ENCODE data around the gene CEMP1. TPM values are rescaled to one million over a fixed set of nuclear protein-coding genes. Genes with fewer than 3 reads are reported as not detected.
"Not testable (repeated sequence)": the region's sequence is repeated elsewhere in the genome, so short reads cannot be mapped to it uniquely, and the experiment has no call there.

CEMP1 gene
- total RNA-seq, 1 experiment from 2014 or later, result not detected

GRCh38 chr16:2533912-2534311 is 2.7 kb upstream of the CEMP1 start:
- Histone ChIP-seq H3K9me3 (ENCODE audit: control insufficient read depth, insufficient read depth, low read depth, low read length) (no peaks in the 10 kb centered on the region), H3K27me3 (ENCODE audit: control insufficient read depth, insufficient read depth, low read length) (no peaks in the 10 kb centered on the region), H3K27ac (ENCODE audit: low read length) (no peak overlapping the region), H3K36me3 (ENCODE audit: control insufficient read depth, insufficient read depth, low read length) (no peaks in the 10 kb centered on the region), H3K4me3 (ENCODE audit: low read depth in 2 of 2, low read length in 2 of 2) (no peak overlapping the region), H3K4me1 (ENCODE audit: control insufficient read depth, insufficient read depth, low read length) (peaks cover 16% of the 10 kb centered on the region)
- ChIA-PET CTCF (no interaction called here), POLR2A (no interaction called here)
- no TSS peak for BruUV-seq (replicated peaks)
- in situ Hi-C loops (cut with HindIII; ENCODE audit: low pct_unique_long_range_greater_than_20kb, low sequenced_read_pairs) (no loop called here), intact Hi-C loops (cut with micrococcal nuclease; ENCODE audit: unreplicated experiment) (no loop called here)
- DNase-seq (ENCODE audit: low read depth, low spot score), result no peak
- TF ChIP-seq POLR2AphosphoS5 (IDR thresholded peaks at IDR 0.05; ENCODE audit: low read depth, low read length) (no peak), CTCF (IDR thresholded peaks at IDR 0.05) (no peak), TCF7L2 (IDR thresholded peaks at IDR 0.05; ENCODE audit: low read depth, low read length) (no peak), REST (IDR thresholded peaks at IDR 0.05; ENCODE audit: insufficient read depth in 1 of 2, low read depth in 2 of 2, low read length in 1 of 2) (no peak), SIN3A (IDR thresholded peaks at IDR 0.05; ENCODE audit: borderline replicate concordance, insufficient read depth, low read depth, low read length) (no peak)
- no peak for ATAC-seq

- ATAC-seq; H3K27me3 ChIP-seq (ENCODE audit: control insufficient read depth, insufficient read depth, low read length); POLR2A ChIA-PET; H3K36me3 ChIP-seq (ENCODE audit: control insufficient read depth, insufficient read depth, low read length); H3K9me3 ChIP-seq (ENCODE audit: control insufficient read depth, insufficient read depth, low read depth, low read length); DNase-seq (ENCODE audit: low read depth, low spot score); in situ Hi-C loops (cut with HindIII; ENCODE audit: low pct_unique_long_range_greater_than_20kb, low sequenced_read_pairs); BruUV-seq (replicated peaks); intact Hi-C loops (cut with micrococcal nuclease; ENCODE audit: unreplicated experiment): not testable (repeated sequence)
- CTCF ChIA-PET, result interaction anchor here (0.6 kb wide), 1 partner anchor 322 kb away, joined by 3 read pairs; no protein-coding TSS in a partner anchor
- peaks cover 16% of the 10 kb centered on the region for H3K4me1 ChIP-seq (ENCODE audit: control insufficient read depth, insufficient read depth, low read length)
- peak overlapping the region; percentile 50 to 75 for H3K4me3 ChIP-seq (ENCODE audit: low read depth in 2 of 2, low read length in 2 of 2)
- peak overlapping the region; percentile 83 for H3K27ac ChIP-seq (ENCODE audit: low read length)
Observed at GRCh38 chr16:2533142-2533755, 2.0 kb upstream of the CEMP1 start.

- DNase-seq (ENCODE audit: low read depth, low spot score), result no peak
- peak; percentile 33 for ATAC-seq
- peaks cover 3% of the 10 kb centered on the region; the same call in 1 of the 2 replicates for H3K36me3 ChIP-seq (ENCODE audit: control insufficient read depth, insufficient read depth, low read length)
- in situ Hi-C loops (cut with HindIII; ENCODE audit: low pct_unique_long_range_greater_than_20kb, low sequenced_read_pairs) (no loop called here), intact Hi-C loops (cut with micrococcal nuclease; ENCODE audit: unreplicated experiment) (no loop called here)
- ChIA-PET POLR2A (no interaction called here), CTCF (interaction anchor here (0.6 kb wide), 1 partner anchor 322 kb away, joined by 3 read pairs; no protein-coding TSS in a partner anchor)
- peak overlapping the region; percentile 83 for H3K27ac ChIP-seq (ENCODE audit: low read length)
- H3K4me1 ChIP-seq (ENCODE audit: control insufficient read depth, insufficient read depth, low read length), result peaks cover 16% of the 10 kb centered on the region
- BruUV-seq (replicated peaks), result no TSS peak
- peak overlapping the region; percentile 50 to 75 for H3K4me3 ChIP-seq (ENCODE audit: low read depth in 2 of 2, low read length in 2 of 2)
- TF ChIP-seq CTCF (IDR thresholded peaks at IDR 0.05) (no peak), POLR2AphosphoS5 (IDR thresholded peaks at IDR 0.05; ENCODE audit: low read depth, low read length) (no peak), TCF7L2 (IDR thresholded peaks at IDR 0.05; ENCODE audit: low read depth, low read length) (no peak), SIN3A (IDR thresholded peaks at IDR 0.05; ENCODE audit: borderline replicate concordance, insufficient read depth, low read depth, low read length) (no peak), REST (IDR thresholded peaks at IDR 0.05; ENCODE audit: insufficient read depth in 1 of 2, low read depth in 2 of 2, low read length in 1 of 2) (no peak)
- no peaks in the 10 kb centered on the region for H3K9me3 ChIP-seq (ENCODE audit: control insufficient read depth, insufficient read depth, low read depth, low read length)
- H3K27me3 ChIP-seq (ENCODE audit: control insufficient read depth, insufficient read depth, low read length), result no peaks in the 10 kb centered on the region
Observed at GRCh38 chr16:2532494-2533141, 1.4 kb upstream of the CEMP1 start.

Data from Panc1 (cell line).